Activated naive CD8-positive, alpha-beta T cell treated with anti-CD3 and anti-CD28 coated beads, Interleukin-2, amount 50 U/mL, for 24 hours (primary cell): Measurements from ENCODE around the gene FRA10AC1.

Experiments
- ATAC-seq: fragments of 150-1000 bp; cut with Tn5 transposase; one replicate; pipeline ENCODE4 v1.10.0; 2021
- DNase-seq: peaks from one replicate; pipeline ENCODE4 v3.0.0; 2021
- H3K27ac Mint-ChIP-seq: one replicate; pipeline ENCODE4 v1.8.0; 2021; ENCODE audit warnings: mild to moderate bottlenecking, mixed read lengths
- H3K27me3 Mint-ChIP-seq: one replicate; pipeline ENCODE4 v1.8.0; 2021; ENCODE audit warnings: mixed read lengths
- H3K36me3 Mint-ChIP-seq: one replicate; pipeline ENCODE4 v1.8.0; 2021; ENCODE audit warnings: low read depth, mixed read lengths
- H3K4me1 Mint-ChIP-seq: one replicate; pipeline ENCODE4 v1.8.0; 2021; ENCODE audit warnings: mixed read lengths
- H3K4me3 Mint-ChIP-seq: one replicate; pipeline ENCODE4 v1.8.0; 2021; ENCODE audit warnings: mild to moderate bottlenecking, moderate library complexity, mixed read lengths
- H3K9me3 Mint-ChIP-seq: one replicate; pipeline ENCODE4 v1.8.0; 2021; ENCODE audit warnings: mixed read lengths

Gene FRA10AC1

DNA sequence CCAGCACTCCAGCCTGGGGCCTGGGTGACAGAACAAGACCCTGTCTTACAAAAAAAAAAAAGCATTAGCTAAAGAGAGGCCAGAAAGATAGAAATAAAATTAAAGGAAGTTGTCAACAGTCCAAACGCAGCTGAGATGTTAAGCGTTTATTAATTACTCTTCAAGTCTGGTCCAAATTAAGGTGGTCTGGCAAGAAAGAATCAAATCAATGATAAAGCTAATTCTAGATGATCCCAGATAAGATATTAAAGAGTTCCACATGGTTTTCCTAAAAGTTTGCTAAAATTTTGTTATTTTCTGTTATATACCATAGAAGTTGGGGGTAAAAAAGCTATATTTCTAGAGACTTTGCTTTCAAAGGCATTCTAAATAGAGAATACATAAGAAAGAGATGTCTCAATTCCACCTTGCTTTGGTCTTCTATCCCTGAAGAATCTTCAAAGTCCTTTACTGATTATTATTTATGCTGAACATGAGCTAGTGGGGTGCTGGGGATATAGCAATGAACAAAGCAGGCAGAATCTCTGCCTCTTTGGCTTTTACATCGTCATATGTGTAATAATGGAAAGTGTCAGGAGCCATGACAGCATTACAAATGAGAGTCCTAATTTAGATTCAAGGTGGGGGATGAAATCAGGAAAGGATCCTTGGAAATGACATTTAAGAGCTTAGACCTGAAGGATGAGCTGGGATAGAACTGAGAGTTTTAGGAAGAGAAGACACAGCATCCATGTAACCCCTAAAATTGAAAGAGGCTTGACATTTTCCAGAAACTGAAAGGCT, 23.4 kb downstream of the FRA10AC1 start:
- no peaks in the 10 kb centered on the region for H3K9me3 Mint-ChIP-seq
- ATAC-seq (no peak), DNase-seq (no peak)
- H3K36me3 Mint-ChIP-seq: peaks cover 21% of the 10 kb centered on the region
- H3K27ac Mint-ChIP-seq: no peak overlapping the region
- no peaks in the 10 kb centered on the region for H3K27me3 Mint-ChIP-seq
- no peak overlapping the region for H3K4me3 Mint-ChIP-seq
- H3K4me1 Mint-ChIP-seq: no peaks in the 10 kb centered on the region

DNA sequence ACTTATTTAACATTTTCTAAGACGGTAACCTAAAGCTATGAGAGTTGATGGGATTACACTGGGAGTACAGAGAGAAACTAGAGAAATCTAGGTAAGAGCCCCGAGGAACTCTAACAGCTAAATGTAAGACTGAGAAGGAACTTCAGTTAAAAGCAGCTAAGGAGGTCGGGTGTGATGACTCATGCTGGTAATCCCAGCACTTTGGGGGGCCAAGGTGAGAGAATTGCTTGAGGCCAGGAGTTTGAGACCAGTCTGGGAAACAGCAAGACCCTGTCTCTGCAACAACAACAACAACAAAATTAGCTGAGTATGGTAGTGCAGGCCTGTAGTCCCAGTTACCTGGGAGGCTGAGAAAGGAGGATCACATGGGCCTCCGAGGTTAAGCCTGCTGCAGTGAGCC, 24.0 kb downstream of the FRA10AC1 start:
- Mint-ChIP-seq H3K9me3 (no peaks in the 10 kb centered on the region), H3K36me3 (peaks cover 19% of the 10 kb centered on the region), H3K4me3 (no peak overlapping the region), H3K4me1 (no peaks in the 10 kb centered on the region), H3K27me3 (no peaks in the 10 kb centered on the region), H3K27ac (no peak overlapping the region)
- DNase-seq: no peak
- no peak for ATAC-seq

DNA sequence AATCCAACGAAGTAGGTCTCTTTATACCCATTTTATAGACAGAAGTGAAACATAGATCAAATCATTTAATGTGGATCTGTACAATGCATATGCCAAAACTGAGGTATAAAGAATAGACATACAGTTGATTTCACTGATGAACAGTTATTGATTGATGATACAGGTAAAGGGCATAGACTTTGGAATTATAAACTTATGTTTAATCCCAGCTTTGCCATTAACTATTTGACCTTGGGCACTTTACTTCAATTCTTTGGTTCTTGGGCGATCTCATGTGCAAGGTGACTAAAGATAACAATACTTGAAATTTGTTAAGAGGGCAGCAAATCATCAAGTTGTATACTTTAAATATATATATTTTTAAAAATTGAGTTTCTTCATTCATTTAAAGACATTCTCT, 28.6 kb downstream of the FRA10AC1 start:
- ATAC-seq (no peak), DNase-seq (no peak)
- Mint-ChIP-seq H3K27me3 (no peaks in the 10 kb centered on the region), H3K36me3 (peaks cover 24% of the 10 kb centered on the region), H3K9me3 (no peaks in the 10 kb centered on the region), H3K4me1 (no peaks in the 10 kb centered on the region), H3K27ac (no peak overlapping the region), H3K4me3 (no peak overlapping the region)

DNA sequence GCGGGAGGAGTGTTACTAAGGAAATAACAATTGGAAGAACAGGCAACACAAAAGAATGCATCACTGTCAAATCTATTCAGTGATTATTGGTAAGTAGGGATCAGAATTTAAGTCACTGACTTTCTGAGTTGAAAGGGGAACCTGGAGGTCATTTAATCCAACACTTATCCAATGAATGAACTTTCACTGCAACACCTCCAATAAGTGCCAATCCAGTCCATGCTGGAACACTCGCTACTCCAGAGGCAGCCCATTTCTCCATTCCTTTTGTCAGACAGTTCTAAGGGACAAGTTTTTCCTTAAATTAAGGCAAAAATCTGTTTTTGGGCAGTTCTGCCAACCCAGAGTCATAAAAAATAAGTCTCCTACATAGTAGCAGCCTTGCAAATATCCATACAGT, 29.5 kb downstream of the FRA10AC1 start:
- Mint-ChIP-seq H3K4me1 (no peaks in the 10 kb centered on the region), H3K36me3 (peaks cover 25% of the 10 kb centered on the region), H3K27me3 (no peaks in the 10 kb centered on the region), H3K4me3 (no peak overlapping the region), H3K9me3 (no peaks in the 10 kb centered on the region), H3K27ac (no peak overlapping the region)
- no peak for ATAC-seq
- DNase-seq: no peak

DNA sequence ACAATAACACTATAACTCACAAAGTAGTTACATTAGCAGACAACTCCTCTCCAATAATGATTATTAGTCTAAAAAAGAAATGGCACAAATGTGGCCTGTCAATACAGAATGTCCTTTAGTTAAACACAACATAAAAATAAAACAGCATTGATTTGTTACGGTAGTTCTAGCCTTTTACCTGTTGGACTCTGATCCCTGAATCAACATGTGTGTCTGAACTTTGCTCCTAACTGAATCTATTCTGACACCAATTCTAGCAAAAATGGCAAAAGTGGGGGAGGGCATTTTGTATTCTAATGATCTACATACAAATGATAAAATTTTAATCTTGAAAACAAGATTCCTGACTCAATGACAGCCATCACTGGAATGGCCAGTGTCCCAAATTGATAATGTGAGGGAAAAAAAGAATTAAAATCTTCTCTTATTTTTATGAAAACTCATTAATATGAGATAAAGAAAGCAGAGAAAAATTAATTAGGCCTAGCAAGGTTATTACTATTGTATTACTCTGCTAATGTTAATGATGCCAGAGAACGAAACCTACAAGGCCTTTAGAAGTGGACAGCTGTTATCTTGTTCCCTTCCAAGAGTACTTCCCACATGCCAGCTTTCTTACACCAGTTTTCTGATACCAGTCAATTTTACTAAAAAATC, 30.2 kb downstream of the FRA10AC1 start:
- ATAC-seq (no peak), DNase-seq (no peak)
- peaks cover 27% of the 10 kb centered on the region for H3K36me3 Mint-ChIP-seq
- H3K27me3 Mint-ChIP-seq: no peaks in the 10 kb centered on the region
- no peak overlapping the region for H3K4me3 Mint-ChIP-seq
- no peaks in the 10 kb centered on the region for H3K4me1 Mint-ChIP-seq
- H3K27ac Mint-ChIP-seq: no peak overlapping the region
- H3K9me3 Mint-ChIP-seq: no peaks in the 10 kb centered on the region

DNA sequence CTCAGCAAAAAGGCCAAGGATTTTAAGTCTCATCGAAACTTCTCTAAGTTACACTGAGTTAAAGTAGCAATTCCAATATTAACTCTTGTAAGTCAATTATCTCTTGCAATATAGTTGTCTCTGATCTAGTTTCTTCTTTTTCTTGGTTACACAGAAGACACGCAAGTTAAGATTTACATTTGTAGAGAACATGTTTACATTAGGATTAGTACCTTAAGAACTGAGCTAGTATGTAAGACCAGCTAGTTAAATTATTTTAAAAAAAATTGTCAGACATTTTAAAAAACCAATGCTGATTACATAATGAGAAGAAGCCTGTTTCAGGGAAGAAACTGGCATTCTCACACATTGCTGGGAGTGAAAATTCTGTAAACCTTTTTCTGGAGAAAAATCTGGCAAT, 31.4 kb downstream of the FRA10AC1 start:
- DNase-seq (no peak), ATAC-seq (no peak)
- H3K9me3 Mint-ChIP-seq: no peaks in the 10 kb centered on the region
- H3K4me3 Mint-ChIP-seq: no peak overlapping the region
- peaks cover 24% of the 10 kb centered on the region for H3K36me3 Mint-ChIP-seq
- no peaks in the 10 kb centered on the region for H3K27me3 Mint-ChIP-seq
- no peaks in the 10 kb centered on the region for H3K4me1 Mint-ChIP-seq
- H3K27ac Mint-ChIP-seq: no peak overlapping the region

DNA sequence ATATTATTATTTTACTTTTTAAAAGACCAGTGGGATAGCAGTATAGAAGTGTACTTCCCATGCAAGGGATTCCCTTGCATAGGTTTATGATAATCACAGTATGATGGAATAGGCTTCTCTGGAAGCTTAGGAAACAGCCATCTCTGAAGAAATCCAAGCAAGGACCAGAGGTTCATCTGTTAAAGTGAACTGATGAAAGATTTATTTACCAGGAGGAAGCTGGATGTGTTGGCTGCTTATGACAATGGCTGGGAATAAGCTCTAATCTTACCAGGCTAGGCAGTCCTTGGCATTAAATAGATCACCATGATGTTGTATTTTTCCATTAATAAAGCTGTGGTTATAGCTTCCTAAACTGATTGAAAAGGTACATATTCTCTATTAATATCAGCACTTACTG, 32.0 kb downstream of the FRA10AC1 start:
- H3K4me1 Mint-ChIP-seq: no peaks in the 10 kb centered on the region
- H3K27ac Mint-ChIP-seq: no peak overlapping the region
- no peaks in the 10 kb centered on the region for H3K9me3 Mint-ChIP-seq
- DNase-seq (no peak), ATAC-seq (no peak)
- H3K27me3 Mint-ChIP-seq: no peaks in the 10 kb centered on the region
- no peak overlapping the region for H3K4me3 Mint-ChIP-seq
- H3K36me3 Mint-ChIP-seq: peaks cover 23% of the 10 kb centered on the region

DNA sequence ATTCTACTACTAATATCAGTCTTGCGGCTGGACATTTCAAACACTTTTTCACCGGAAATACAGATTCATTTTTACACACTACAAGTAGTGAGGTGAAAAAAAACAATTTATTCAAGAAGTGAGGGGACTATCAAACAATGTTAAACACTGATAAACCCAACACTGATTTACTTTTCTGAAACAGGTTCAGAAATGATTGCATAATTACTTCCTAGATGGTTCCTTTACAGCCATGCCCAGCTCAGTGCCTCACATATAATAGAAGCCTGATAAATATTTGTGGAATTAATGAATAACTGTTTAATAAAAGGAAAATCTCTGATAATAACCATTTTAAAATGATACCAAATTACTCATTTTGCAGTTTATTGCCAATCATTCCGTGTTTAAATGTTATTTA, 34.6 kb downstream of the FRA10AC1 start:
- no peaks in the 10 kb centered on the region for H3K9me3 Mint-ChIP-seq
- H3K4me1 Mint-ChIP-seq: no peaks in the 10 kb centered on the region
- peaks cover 16% of the 10 kb centered on the region for H3K36me3 Mint-ChIP-seq
- H3K27me3 Mint-ChIP-seq: no peaks in the 10 kb centered on the region
- no peak for DNase-seq
- no peak for ATAC-seq
- no peak overlapping the region for H3K4me3 Mint-ChIP-seq
- H3K27ac Mint-ChIP-seq: no peak overlapping the region

DNA sequence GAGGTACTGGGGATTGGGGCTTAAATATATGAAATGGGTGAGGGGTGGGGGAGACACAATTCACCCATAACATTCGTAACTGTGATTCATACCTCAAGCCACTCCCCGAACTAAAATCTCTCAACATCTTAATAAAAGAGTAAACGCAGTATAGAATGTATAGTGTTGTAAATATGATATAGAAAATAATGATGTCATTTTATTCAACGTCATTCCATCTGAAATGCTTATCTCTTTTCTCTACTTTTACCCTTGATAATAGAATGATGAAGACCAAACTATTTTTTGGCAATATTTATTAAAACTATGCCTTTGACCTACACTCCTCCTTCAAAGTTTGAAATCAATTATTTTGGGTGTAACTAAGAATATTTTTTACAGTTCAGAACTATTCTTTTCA, 36.4 kb downstream of the FRA10AC1 start:
- no peak overlapping the region for H3K4me3 Mint-ChIP-seq
- ATAC-seq (no peak), DNase-seq (no peak)
- H3K27me3 Mint-ChIP-seq: no peaks in the 10 kb centered on the region
- no peak overlapping the region for H3K27ac Mint-ChIP-seq
- no peaks in the 10 kb centered on the region for H3K9me3 Mint-ChIP-seq
- H3K36me3 Mint-ChIP-seq: peaks cover 18% of the 10 kb centered on the region
- no peaks in the 10 kb centered on the region for H3K4me1 Mint-ChIP-seq

DNA sequence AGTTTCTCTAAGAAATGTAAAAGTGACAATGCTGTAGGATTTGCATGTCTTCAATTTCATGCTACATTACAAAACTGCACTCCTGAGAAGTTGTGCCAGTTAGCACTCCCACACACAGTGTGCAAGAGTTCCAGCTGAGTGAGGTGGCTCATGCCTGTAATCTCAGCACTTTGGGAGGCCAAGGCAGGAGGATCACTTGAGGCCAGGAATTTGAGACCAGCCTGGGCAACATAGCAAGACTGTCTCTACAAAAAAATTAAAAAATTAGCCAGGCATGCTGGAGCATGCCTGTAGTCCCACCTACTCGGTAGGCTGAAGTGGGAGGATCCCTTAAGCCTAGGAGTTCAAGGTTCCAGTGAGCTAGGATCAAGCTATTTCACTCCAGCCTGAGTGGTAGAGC, 44.6 kb downstream of the FRA10AC1 start:
- Mint-ChIP-seq H3K9me3 (no peaks in the 10 kb centered on the region), H3K27me3 (no peaks in the 10 kb centered on the region), H3K4me3 (no peak overlapping the region), H3K36me3 (peaks cover 15% of the 10 kb centered on the region), H3K27ac (no peak overlapping the region), H3K4me1 (no peaks in the 10 kb centered on the region)
- no peak for ATAC-seq
- no peak for DNase-seq

DNA sequence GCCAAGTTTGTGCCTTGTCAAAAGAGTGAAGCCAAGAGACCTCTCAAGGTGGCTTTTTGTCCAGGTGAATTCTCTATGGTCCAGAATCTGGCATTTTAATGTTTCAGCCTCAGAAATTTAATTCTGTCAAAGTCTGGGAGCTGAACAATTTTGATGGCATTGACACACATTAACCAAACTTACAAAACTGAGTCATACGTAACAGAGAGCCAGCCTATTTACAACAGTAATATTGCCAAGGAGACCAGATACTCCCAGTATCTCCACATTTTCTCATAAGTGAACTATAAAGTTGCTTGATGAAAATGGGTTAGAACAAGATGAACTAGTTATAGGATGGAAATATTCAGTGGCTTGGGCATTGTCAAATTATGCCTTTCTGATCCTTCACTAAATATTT, 46.2 kb downstream of the FRA10AC1 start:
- no peak overlapping the region for H3K27ac Mint-ChIP-seq
- no peaks in the 10 kb centered on the region for H3K4me1 Mint-ChIP-seq
- H3K27me3 Mint-ChIP-seq: peaks cover 2% of the 10 kb centered on the region
- no peak for DNase-seq
- ATAC-seq: no peak
- peaks cover 14% of the 10 kb centered on the region for H3K36me3 Mint-ChIP-seq
- no peak overlapping the region for H3K4me3 Mint-ChIP-seq
- H3K9me3 Mint-ChIP-seq: no peaks in the 10 kb centered on the region

DNA sequence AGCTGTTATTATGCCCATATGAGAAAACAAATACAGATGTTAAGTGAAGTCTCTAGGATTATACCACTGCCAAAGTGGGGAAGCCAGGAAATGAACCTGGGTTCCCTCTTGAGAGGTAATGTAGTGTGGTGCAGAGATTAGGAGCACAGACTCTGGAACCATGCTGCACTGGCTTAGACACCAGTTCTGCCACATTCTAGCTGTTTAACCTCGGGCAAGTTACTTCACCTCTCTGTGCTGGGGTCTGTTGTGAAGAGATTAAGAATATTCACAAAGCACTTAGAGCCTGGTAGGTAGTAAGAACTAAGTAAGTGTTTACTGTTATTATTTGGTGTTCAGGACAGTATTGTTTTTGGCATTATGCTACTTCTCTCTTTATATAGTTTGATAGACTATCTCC, 48.2 kb downstream of the FRA10AC1 start:
- Mint-ChIP-seq H3K4me1 (no peaks in the 10 kb centered on the region), H3K4me3 (no peak overlapping the region), H3K9me3 (no peaks in the 10 kb centered on the region), H3K27ac (no peak overlapping the region), H3K36me3 (no peaks in the 10 kb centered on the region), H3K27me3 (peaks cover 2% of the 10 kb centered on the region)
- DNase-seq (no peak), ATAC-seq (no peak)

DNA sequence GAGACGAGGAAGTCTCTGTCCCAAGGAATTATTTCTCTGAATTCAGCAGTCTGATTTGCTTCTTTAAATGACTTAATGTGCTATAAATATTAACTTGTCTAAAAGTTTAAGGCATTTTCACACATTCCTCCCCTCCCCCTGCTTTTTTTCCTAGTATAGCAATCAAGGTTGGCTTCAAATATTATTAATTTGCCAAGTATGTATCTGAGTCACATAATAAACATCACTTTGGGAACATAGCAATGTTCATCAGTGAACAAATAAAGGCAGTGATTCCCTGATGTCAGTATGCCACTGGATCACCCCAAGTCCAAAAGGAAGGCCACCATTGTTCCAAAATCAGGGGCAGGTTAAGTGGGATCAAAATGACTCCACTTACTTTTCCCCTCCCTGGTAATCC, 49.5 kb downstream of the FRA10AC1 start:
- Mint-ChIP-seq H3K27me3 (peaks cover 2% of the 10 kb centered on the region), H3K9me3 (no peaks in the 10 kb centered on the region), H3K27ac (no peak overlapping the region), H3K36me3 (no peaks in the 10 kb centered on the region), H3K4me3 (no peak overlapping the region), H3K4me1 (no peaks in the 10 kb centered on the region)
- ATAC-seq: no peak
- DNase-seq: no peak

DNA sequence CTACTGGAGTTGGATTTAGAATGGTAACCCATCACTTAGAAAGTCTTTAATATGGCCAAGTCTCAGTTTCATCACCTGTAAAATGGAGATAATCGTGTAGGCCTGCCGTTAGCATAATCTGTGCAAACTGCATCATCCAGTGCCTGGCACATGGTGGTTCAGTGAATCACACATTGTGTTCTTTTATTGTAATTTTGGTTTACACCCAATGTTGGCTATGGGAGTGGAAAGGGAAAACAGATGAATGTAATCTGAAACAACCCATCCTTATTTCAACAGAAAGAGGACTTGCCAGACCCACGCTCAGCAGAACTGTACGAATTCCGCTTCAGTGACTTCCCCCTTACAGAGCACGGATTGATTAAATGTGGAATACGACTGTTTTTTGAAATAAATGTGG, 62.6 kb downstream of the FRA10AC1 start:
- ATAC-seq (no peak), DNase-seq (no peak)
- no peaks in the 10 kb centered on the region for H3K4me1 Mint-ChIP-seq
- no peaks in the 10 kb centered on the region for H3K9me3 Mint-ChIP-seq
- no peak overlapping the region for H3K4me3 Mint-ChIP-seq
- no peaks in the 10 kb centered on the region for H3K36me3 Mint-ChIP-seq
- H3K27me3 Mint-ChIP-seq: peaks cover 11% of the 10 kb centered on the region
- H3K27ac Mint-ChIP-seq: no peak overlapping the region

DNA sequence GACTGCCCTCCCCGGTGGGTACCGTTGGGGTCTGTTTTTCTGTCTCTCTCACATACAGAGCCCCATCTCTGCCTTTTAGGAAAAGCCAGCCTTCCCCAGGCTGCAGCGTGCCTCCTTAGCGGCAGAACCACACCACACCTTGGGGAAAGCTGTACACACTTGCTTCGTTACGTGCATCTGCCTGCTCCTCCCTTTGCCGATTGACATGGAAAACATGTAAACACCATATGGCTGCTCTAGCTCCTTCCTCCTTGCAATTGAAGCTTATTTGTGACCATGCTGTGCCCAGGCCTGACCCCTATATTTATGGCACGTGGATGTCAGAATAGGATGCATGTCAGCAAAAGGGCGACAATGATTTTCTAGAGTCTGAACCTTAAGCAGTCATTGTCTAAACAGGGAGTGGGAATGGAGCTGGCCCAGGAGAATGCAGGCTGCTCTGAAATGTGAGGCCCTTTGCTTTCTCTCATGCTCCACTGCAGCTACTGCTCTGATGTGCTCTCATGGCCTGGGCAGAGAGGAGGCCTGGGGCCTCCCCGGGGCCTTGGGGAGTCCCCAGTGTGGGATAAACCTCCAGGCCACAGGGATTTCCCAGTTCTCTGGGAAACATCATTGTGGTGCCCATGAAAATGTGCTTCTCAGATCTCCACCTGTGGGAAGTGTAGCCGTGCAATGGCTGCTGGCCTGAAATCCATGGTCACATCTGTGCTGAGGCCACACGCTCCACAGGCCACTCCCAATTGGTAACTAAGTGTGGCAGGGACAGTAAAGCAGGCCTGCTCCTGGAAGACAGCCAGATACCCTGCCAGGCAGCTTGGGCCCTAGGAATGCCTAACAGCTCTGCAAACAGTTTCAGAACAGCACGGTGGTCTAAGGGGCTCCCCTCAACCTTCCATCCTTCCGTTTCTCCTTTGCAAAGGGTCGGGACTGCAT, 71.5 kb downstream of the FRA10AC1 start:
- DNase-seq (no peak), ATAC-seq (no peak)
- Mint-ChIP-seq H3K4me3 (no peak overlapping the region), H3K27ac (no peak overlapping the region), H3K9me3 (no peaks in the 10 kb centered on the region), H3K27me3 (peaks cover 7% of the 10 kb centered on the region), H3K4me1 (no peaks in the 10 kb centered on the region), H3K36me3 (no peaks in the 10 kb centered on the region)
